GM19328 (cell line): ENCODE results near the gene RASA4.
"Not testable (repeated sequence)": the region's sequence is repeated elsewhere in the genome, so short reads cannot be mapped to it uniquely, and the experiment has no call there.

Source experiments
- ATAC-seq: cut with Tn5 transposase; IDR thresholded peaks from one replicate; pipeline ENCODE4 v1.9.1; 2021; ENCODE audit warnings: mild to moderate bottlenecking, moderate library complexity; ENCODE audit not compliant: unreplicated experiment

RASA4 gene

GRCh38 chr7:102616507-102617125 lies at the start of gene RASA4:
TSS of gene RASA4 (minus strand) at chr7:102616756. CDS start at chr7:102616689, 67 bp downstream.
- peak; percentile 79 for ATAC-seq

DNA sequence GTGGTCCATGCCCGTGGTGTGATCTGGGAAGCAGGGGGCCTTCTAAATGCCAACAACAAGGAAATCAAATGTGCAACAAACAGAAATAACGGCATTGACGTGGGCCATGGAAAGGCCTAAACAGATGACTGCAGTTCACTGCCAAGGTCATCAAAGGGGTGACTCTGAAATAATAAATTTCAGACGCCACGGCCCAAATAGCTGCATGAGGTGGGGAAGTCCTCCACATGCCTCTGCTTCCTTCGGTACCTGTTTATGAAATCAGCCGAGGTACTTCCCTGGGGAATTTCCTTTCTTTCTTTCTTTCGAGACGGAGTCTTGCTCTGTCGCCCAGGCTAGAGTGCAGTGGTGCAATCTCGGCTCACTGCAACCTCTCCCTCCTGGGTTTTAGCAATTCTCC lies 48.2 kb upstream of the RASA4 start:
- not testable (repeated sequence) for ATAC-seq

DNA sequence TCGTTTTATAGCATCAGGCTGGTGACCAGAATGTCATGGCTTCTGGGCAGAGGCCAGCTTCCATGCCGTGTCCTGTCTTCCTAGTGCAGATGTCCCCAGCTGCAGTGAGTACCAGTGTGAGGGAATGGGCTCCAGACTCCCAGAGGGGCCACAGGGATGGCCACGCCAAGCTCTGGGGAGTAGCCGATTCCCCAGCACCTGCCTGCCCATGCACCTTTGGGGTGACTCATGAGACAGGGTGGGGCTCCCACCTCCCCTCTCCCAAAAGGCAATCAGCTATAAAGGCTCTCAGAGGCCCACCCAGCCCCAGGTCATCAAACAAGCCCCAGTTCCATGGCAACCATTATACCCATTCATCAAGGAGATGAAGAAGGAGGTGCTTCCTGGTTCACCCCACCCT lies 33.4 kb upstream of the RASA4 start, which contains the start of gene SPDYE2B:
TSS of gene SPDYE2B (plus strand) at position 396 of the 400 bp plus-strand sequence. CDS start 2,030 bp downstream, outside the sequence.
- ATAC-seq = not testable (repeated sequence)

GRCh38 chr7:102647813-102648212 lies 31.3 kb upstream of the RASA4 start:
- not testable (repeated sequence) for ATAC-seq

GRCh38 chr7:102643404-102643803 lies 26.8 kb upstream of the RASA4 start:
- ATAC-seq = not testable (repeated sequence)

- ATAC-seq = not testable (repeated sequence)
Observed at GRCh38 chr7:102642691-102643090, 26.1 kb upstream of the RASA4 start, which contains the start of gene UPK3BL1. TSS of gene UPK3BL1 (minus strand) at chr7:102642791. CDS start at chr7:102642741, 50 bp downstream.

DNA sequence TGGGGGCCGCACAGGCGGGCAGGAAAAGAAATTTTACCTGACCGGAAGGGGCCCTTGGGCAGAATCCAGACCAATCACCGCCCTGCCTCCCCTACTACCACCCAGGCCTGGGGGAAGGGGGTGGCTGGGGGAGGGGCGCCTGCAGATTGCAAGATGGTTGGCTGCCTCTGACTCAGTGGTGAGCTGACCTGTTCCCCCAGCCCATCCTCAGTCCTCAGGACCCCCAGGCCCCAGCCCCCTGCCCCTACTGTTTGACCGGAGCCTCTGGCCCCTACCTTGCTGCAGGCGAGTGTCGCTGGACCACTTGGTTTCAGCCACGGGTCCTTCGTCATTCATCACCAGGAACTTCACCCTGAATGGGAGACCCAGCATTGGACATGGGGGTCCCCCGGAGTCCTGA lies 22.3 kb upstream of the RASA4 start:
- not testable (repeated sequence) for ATAC-seq

DNA sequence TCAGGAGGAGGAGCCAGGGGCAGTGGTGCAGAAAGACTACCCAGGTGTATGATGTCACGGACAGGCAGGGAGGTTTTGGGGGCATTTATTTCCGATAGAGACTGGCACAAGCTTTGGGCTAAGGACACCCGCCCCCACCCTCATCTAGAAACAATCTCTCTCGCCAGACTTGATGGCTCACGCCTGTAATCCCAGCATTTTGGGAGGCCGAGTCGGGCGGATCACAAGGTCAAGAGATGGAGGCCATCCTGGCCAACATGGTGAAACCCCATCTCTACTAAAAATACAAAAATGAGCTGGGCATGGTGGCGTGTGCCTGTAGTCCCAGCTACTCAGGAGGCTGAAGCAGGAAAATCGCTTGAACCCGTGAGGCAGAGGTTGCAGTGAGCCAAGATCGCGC lies 20.4 kb upstream of the RASA4 start:
- ATAC-seq = not testable (repeated sequence)

GRCh38 chr7:102635354-102635753 lies 18.8 kb upstream of the RASA4 start:
- not testable (repeated sequence) for ATAC-seq

GRCh38 chr7:102634299-102634698 lies 17.7 kb upstream of the RASA4 start:
- ATAC-seq = not testable (repeated sequence)

- not testable (repeated sequence) for ATAC-seq
Observed at GRCh38 chr7:102630622-102631021, 14.1 kb upstream of the RASA4 start.

- ATAC-seq = not testable (repeated sequence)
Observed at GRCh38 chr7:102627271-102627904, 10.8 kb upstream of the RASA4 start.

DNA sequence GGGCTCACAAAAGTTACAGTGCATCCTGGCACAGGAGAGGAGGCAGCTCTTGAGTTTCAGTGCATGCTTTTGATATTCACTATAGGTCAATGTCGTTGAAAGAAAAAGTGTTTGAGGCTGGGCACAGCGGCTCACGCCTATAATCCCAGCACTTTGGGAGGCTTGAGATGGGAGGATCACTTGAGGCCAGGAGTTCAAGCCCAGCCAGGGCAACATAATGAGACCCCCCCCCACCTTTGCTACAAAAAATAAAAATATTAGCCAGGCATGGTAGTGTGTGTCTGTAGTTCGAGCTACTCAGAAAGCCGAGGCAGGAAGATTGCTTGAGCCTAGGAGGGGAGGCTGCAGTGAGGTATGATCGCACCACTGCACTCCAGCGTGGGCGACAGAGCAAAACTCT lies 1.6 kb upstream of the RASA4 start:
- not testable (repeated sequence) for ATAC-seq

DNA sequence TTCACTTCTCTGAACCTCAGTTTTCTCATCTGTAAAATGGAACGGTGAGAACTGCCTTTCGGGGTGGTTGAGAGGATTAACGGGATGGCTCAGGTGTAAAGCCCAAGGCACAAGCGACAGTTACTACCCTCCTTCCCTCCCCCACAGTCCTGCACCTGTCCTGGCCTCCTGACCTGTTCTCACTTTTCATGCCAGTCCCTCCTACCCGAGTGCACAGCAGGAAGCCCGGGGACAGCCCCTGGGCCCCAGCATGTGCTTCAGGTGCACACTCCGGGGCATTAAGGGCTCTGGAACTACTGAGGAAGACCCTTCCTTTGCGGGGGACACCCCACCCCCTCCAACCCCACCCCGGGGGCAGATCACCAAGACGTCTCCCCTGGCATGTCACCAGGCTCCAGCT lies 626 bp downstream of the RASA4 start:
- not testable (repeated sequence) for ATAC-seq

- ATAC-seq = not testable (repeated sequence)
Observed at GRCh38 chr7:102614873-102615272, 1.7 kb downstream of the RASA4 start.

GRCh38 chr7:102614346-102614697 lies 2.2 kb downstream of the RASA4 start:
- ATAC-seq = peak; percentile 18

GRCh38 chr7:102613575-102614345 lies 2.8 kb downstream of the RASA4 start:
- ATAC-seq = peak; percentile 56

- ATAC-seq = not testable (repeated sequence)
Observed at GRCh38 chr7:102611675-102612325, 4.8 kb downstream of the RASA4 start.

DNA sequence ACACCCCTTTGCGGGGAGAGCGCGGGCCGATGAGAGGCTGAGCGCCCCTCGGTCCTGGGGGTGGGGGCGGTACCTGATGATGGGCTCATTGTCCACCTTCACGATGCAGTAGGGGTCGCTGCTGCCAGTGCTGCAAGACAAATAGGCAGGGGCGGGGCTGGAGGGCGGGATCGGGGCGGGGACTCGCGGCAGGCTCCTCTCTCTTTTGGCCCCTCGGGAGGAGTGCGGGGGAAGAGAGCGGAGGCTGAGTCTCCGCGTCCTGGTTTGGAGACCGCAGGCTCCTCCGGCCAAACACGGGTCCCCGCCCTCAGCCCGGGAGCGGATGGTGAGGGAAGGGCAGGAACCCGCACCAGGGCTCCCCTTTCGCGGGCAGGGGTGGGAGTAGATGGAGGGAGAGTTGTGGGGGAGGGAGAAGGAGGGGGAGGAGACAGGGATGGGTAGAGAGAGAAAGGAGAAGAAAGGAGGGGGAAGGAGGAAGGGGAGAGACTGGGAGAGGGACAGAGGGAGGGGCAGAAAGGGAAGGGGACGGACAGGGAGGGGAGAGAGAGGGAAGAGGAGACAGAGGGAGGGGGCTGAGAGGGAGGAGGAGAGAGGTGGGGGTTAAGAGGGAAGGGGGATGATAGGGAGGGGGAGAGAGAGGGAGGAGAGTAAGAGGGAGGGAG lies 5.4 kb downstream of the RASA4 start:
- peak; percentile 35 for ATAC-seq

- ATAC-seq = not testable (repeated sequence)
Observed at GRCh38 chr7:102610441-102610840, 6.1 kb downstream of the RASA4 start.
